ENCODE data around the gene NKPD1. TPM values are rescaled to one million over a fixed set of nuclear protein-coding genes. Genes with fewer than 3 reads are reported as not detected.
A peak's percentile ranks its signal among the peaks of the same experiment; 100 is the strongest.

NKPD1 gene
- total RNA-seq, 1 donor from 2014 or later = 1.1 TPM

DNA sequence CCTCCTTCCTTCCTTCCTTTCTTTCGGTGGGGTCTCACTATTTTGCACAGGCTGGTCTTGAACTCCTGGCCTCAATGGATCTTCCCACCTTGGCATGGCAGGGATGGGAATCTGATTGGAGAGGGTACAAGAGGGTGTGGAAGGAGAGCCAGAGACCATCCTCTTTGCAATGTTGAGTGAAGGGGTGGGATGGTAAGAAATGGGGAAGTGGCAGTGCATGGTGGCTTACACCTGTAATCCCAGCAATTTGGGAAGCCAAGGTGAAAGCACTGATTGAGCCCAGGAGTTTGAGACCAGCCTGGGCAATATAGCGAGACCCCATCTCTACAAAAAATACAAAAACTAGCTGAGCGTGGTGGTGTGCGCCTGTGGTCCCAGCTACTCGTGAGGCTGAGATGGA lies 23.3 kb upstream of the NKPD1 start:
- Mint-ChIP-seq H3K4me3 (no peak overlapping the region), H3K27me3 (ENCODE audit: low read depth) (no peaks in the 10 kb centered on the region), H3K9me3 (no peaks in the 10 kb centered on the region), H3K4me1 (peaks cover 13% of the 10 kb centered on the region), H3K27ac (no peak overlapping the region), H3K36me3 (peaks cover 6% of the 10 kb centered on the region)
- no peak for DNase-seq (ENCODE audit: low spot score in 2 of 2, unreplicated experiment in 2 of 2)
- TF ChIP-seq, protein P1, sequence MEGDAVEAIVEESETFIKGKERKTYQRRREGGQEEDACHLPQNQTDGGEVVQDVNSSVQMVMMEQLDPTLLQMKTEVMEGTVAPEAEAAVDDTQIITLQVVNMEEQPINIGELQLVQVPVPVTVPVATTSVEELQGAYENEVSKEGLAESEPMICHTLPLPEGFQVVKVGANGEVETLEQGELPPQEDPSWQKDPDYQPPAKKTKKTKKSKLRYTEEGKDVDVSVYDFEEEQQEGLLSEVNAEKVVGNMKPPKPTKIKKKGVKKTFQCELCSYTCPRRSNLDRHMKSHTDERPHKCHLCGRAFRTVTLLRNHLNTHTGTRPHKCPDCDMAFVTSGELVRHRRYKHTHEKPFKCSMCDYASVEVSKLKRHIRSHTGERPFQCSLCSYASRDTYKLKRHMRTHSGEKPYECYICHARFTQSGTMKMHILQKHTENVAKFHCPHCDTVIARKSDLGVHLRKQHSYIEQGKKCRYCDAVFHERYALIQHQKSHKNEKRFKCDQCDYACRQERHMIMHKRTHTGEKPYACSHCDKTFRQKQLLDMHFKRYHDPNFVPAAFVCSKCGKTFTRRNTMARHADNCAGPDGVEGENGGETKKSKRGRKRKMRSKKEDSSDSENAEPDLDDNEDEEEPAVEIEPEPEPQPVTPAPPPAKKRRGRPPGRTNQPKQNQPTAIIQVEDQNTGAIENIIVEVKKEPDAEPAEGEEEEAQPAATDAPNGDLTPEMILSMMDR (IDR thresholded peaks at IDR 0.05; ENCODE audit: unreplicated experiment) = no peak

DNA sequence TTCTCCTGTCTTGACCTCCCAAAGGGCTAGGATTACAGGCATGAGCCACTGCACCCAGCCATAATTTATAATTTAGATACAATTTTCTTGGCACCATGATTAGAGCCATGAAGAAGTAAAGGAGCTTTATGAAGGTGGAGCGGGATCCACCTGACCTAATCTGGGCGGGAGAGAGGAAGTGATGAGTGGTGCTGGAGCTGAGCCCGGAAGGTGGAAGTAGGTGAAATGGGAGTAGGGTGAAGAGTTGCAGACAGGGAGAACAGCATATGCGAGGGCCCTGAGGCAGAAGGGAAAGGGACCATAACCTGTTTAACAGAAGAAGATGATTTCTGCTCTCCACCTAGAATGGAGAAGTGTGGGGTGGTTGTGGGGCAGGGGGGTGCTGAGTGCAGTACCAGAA lies 22.0 kb upstream of the NKPD1 start:
- DNase-seq (ENCODE audit: low spot score in 2 of 2, unreplicated experiment in 2 of 2) = no peak
- TF ChIP-seq, protein P1 (IDR thresholded peaks at IDR 0.05; ENCODE audit: unreplicated experiment) = no peak
- H3K36me3 Mint-ChIP-seq = peaks cover 6% of the 10 kb centered on the region
- H3K27ac Mint-ChIP-seq = no peak overlapping the region
- no peaks in the 10 kb centered on the region for H3K27me3 Mint-ChIP-seq (ENCODE audit: low read depth)
- H3K4me1 Mint-ChIP-seq = peaks cover 15% of the 10 kb centered on the region
- no peaks in the 10 kb centered on the region for H3K9me3 Mint-ChIP-seq
- H3K4me3 Mint-ChIP-seq = no peak overlapping the region

DNA sequence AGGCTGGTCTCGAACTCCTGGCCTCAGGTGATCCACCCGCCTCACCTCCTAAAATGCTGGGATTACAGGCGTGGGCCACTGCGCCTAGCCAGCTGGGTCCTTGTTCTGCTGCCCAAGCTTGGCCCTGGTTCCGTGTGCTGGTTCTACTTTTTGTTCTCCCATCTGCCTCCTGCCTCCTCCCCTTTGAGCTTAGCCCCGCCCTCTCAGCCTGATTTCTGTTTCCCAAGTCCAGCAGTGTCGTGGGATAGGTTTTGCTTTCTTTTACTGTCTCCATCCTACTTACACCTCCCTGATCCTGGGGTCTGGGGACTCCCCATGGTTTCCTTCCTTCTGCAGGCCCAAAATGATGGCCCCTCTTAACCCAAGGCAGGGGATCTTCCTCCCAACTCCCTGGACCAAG lies 20.2 kb upstream of the NKPD1 start:
- Mint-ChIP-seq H3K4me1 (peaks cover 19% of the 10 kb centered on the region), H3K27ac (peak overlapping the region; percentile 72), H3K36me3 (peaks cover 6% of the 10 kb centered on the region), H3K4me3 (peak overlapping the region; percentile 70), H3K27me3 (ENCODE audit: low read depth) (no peaks in the 10 kb centered on the region), H3K9me3 (no peaks in the 10 kb centered on the region)
- DNase-seq (ENCODE audit: low spot score in 2 of 2, unreplicated experiment in 2 of 2) = no peak
- TF ChIP-seq, protein P1 (IDR thresholded peaks at IDR 0.05; ENCODE audit: unreplicated experiment) = no peak

DNA sequence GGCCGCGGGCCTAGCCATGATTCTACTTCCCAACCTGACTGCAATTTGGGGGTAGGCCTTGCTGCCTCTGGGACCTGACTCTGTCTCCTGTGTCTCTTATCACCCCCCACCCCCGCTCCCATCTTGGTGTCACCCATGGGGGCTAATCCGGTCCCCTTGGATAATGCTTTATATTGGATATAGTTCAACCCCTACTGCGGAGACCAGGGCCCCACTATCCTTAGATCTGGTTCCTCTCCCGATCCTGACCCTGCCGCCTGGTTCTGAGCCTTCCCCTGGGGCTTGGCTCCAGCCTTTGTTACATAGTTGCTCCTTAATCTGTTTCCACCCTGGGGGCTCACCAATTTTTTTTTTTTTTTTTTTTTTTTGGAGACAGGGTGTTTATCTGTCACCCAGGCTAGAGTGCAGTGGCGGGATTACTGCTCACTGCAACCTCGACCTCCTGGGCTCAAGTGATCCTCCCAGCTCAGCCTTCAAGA lies 19.1 kb upstream of the NKPD1 start:
- Mint-ChIP-seq H3K9me3 (no peaks in the 10 kb centered on the region), H3K27ac (peak overlapping the region; percentile 84), H3K4me1 (peaks cover 19% of the 10 kb centered on the region), H3K27me3 (ENCODE audit: low read depth) (no peaks in the 10 kb centered on the region), H3K36me3 (peaks cover 6% of the 10 kb centered on the region), H3K4me3 (peak overlapping the region; percentile 70)
- DNase-seq (ENCODE audit: low spot score in 2 of 2, unreplicated experiment in 2 of 2) = no peak
- TF ChIP-seq, protein P1 (IDR thresholded peaks at IDR 0.05; ENCODE audit: unreplicated experiment) = no peak

DNA sequence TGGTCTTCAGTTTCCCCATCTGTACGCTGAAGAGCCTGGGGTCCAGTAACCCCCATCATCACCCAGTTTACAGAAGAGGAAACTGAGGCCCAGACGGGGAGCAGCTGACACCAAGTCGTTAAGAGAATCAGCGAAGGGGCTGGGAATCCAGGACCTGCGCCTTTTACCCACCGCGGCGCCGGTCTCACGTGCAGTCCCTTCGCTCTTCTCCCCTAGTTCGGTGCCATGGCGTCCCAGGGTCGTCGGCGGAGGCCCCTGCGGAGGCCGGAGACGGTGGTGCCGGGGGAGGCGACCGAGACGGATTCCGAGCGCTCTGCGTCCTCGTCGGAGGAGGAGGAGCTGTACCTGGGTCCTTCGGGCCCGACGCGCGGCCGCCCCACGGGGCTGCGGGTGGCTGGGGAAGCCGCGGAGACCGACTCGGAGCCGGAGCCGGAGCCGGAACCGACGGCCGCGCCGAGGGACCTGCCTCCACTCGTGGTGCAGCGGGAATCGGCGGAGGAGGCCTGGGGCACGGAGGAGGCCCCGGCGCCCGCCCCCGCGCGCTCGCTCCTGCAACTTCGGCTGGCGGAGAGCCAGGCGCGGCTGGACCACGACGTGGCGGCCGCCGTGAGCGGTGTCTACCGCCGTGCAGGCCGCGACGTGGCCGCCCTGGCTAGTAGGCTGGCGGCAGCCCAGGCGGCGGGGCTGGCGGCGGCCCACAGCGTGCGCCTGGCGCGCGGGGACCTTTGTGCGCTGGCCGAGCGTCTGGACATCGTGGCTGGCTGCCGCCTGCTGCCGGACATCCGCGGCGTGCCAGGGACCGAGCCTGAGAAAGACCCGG lies 18.5 kb upstream of the NKPD1 start:
- H3K4me1 Mint-ChIP-seq = peaks cover 19% of the 10 kb centered on the region
- H3K27me3 Mint-ChIP-seq (ENCODE audit: low read depth) = no peaks in the 10 kb centered on the region
- peak overlapping the region; percentile 97 for H3K27ac Mint-ChIP-seq

More for the DNA sequence above, 18.5 kb upstream of the NKPD1 start:
- peak in 1 of 2 experiments; percentile 69 for DNase-seq (ENCODE audit: low spot score in 2 of 2, unreplicated experiment in 2 of 2)
- H3K36me3 Mint-ChIP-seq = peaks cover 6% of the 10 kb centered on the region
- TF ChIP-seq, protein P1 (IDR thresholded peaks at IDR 0.05; ENCODE audit: unreplicated experiment) = no peak
- H3K4me3 Mint-ChIP-seq = peak overlapping the region; percentile 91
- H3K9me3 Mint-ChIP-seq = no peaks in the 10 kb centered on the region

Measured in mesothelial cell of epicardium (in vitro differentiated cells).